Right lobe of liver (tissue), 4 donors: ENCODE data around the gene KHDC4.

Experiments used
- CTCF ChIP-seq, 4 donors: fragments of 200-600 bp in 3 of 4; fragments of 450-650 bp in 1 of 4; IDR thresholded peaks; one replicate each; pipeline versions ENCODE4 v1.5.1 to v1.8.0; 2016 to 2022; ENCODE audit warnings: antibody characterized with exemption in 4 of 4, mild to moderate bottlenecking in 2 of 4
- POLR2A ChIP-seq: fragments of 450-650 bp; IDR thresholded peaks from one replicate; pipeline ENCODE4 v1.6.1; 2017; ENCODE audit warnings: antibody characterized with exemption, mild to moderate bottlenecking
- donor health status: DM: no; HTN: no; CAD: no.
- donor health status: DM: no; HTN: no; CAD: no.
- donor health status: DM: no; HTN: yes; CAD: no.

- TF ChIP-seq POLR2A = no peak
- no peak for TF ChIP-seq CTCF (IDR thresholded peaks at IDR 0.05)
Measured at GRCh38 chr1:155975375-155976061, 41.3 kb upstream of the KHDC4 start.
